ENCODE data around the gene SUSD3.

DNA sequence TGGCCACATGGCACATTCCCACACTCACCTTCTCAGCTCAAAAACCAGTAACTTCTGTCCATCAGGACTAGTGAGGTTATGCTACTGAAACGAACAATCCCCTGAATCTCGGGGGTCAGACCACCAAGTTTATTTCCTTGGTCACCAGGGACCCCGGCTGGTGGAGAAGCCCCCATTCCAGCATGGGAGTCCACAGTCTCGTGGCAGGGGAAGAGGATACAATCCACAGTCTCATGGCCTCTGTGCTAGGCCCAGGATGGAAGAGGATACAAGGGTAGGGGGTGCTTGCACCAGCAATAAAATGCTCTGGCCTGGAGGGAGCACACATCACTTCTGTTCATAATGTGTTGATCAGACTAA lies 30.1 kb downstream of the SUSD3 start:
- TF ChIP-seq, protein P1, sequence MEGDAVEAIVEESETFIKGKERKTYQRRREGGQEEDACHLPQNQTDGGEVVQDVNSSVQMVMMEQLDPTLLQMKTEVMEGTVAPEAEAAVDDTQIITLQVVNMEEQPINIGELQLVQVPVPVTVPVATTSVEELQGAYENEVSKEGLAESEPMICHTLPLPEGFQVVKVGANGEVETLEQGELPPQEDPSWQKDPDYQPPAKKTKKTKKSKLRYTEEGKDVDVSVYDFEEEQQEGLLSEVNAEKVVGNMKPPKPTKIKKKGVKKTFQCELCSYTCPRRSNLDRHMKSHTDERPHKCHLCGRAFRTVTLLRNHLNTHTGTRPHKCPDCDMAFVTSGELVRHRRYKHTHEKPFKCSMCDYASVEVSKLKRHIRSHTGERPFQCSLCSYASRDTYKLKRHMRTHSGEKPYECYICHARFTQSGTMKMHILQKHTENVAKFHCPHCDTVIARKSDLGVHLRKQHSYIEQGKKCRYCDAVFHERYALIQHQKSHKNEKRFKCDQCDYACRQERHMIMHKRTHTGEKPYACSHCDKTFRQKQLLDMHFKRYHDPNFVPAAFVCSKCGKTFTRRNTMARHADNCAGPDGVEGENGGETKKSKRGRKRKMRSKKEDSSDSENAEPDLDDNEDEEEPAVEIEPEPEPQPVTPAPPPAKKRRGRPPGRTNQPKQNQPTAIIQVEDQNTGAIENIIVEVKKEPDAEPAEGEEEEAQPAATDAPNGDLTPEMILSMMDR (IDR thresholded peaks at IDR 0.05), result no peak
- no peak for TF ChIP-seq POLR2A (IDR thresholded peaks at IDR 0.05)

All from Peyer's patch (tissue), 4 donors.